Neural progenitor cell (in vitro differentiated cells): Measurements from ENCODE around the gene PPM1H. TPM values are rescaled to one million over a fixed set of nuclear protein-coding genes. Genes with fewer than 3 reads are reported as not detected.
A peak's percentile ranks its signal among the peaks of the same experiment; 100 is the strongest.

Experiments
- DNase-seq: peaks from one replicate; pipeline ENCODE4 v3.0.0-alpha.2; 2016; ENCODE audit warnings: low spot score
- H2AFZ ChIP-seq: fragments of 200-600 bp; sonication (generic); replicated peaks from 2 replicates; pipeline ENCODE4 v1.6.1; 2016; ENCODE audit warnings: antibody characterized with exemption
- H3F3A ChIP-seq: fragments of 200-600 bp; sonication (generic); 2 replicates; pipeline ENCODE4 v1.6.1; 2016; ENCODE audit warnings: antibody characterized with exemption, low read depth
- H3K27ac ChIP-seq: fragments of 200-600 bp; sonication (generic); 2 replicates; pipeline ENCODE4 v1.5.1; 2016; ENCODE audit warnings: mild to moderate bottlenecking
- H3K27me3 ChIP-seq: fragments of 200-600 bp; sonication (generic); 2 replicates; pipeline ENCODE4 v1.6.1; 2016; ENCODE audit warnings: mild to moderate bottlenecking, moderate library complexity
- H3K36me3 ChIP-seq: fragments of 200-600 bp; sonication (generic); 2 replicates; pipeline ENCODE4 v1.5.1; 2016
- H3K4me1 ChIP-seq: fragments of 200-600 bp; sonication (generic); 2 replicates; pipeline ENCODE4 v1.6.1; 2016; ENCODE audit warnings: mixed run types
- H3K4me2 ChIP-seq: fragments of 200-600 bp; sonication (generic); 2 replicates; pipeline ENCODE4 v1.6.1; 2016
- H3K4me3 ChIP-seq: fragments of 200-600 bp; sonication (generic); 2 replicates; pipeline ENCODE4 v1.5.1; 2016
- H3K79me2 ChIP-seq: fragments of 200-600 bp; sonication (generic); 2 replicates; pipeline ENCODE4 v1.6.1; 2016; ENCODE audit warnings: low read depth
- H3K9ac ChIP-seq: fragments of 200-600 bp; sonication (generic); 2 replicates; pipeline ENCODE4 v1.6.1; 2016
- H3K9me3 ChIP-seq: fragments of 200-600 bp; sonication (generic); 2 replicates; pipeline ENCODE4 v1.5.1; 2016; ENCODE audit warnings: low read depth
- H4K20me1 ChIP-seq: fragments of 200-600 bp; sonication (generic); 2 replicates; pipeline ENCODE4 v1.6.1; 2016; ENCODE audit warnings: low read depth
- H3K27ac Mint-ChIP-seq: 3 replicates; pipeline ENCODE4 v1.8.0; 2021; ENCODE audit warnings: mixed read lengths
- H3K27me3 Mint-ChIP-seq: 2 replicates; pipeline ENCODE4 v1.8.0; 2022; ENCODE audit warnings: low read depth, mild to moderate bottlenecking, inconsistent platforms, moderate library complexity, mixed read lengths; ENCODE audit not compliant: insufficient read depth
- H3K36me3 Mint-ChIP-seq: 3 replicates; pipeline ENCODE4 v1.8.0; 2021; ENCODE audit warnings: mixed read lengths
- H3K4me1 Mint-ChIP-seq: 3 replicates; pipeline ENCODE4 v1.8.0; 2021; ENCODE audit warnings: mixed read lengths
- H3K4me3 Mint-ChIP-seq: 3 replicates; pipeline ENCODE4 v1.8.0; 2021; ENCODE audit warnings: mild to moderate bottlenecking, moderate library complexity, mixed read lengths
- H3K9me3 Mint-ChIP-seq: 3 replicates; pipeline ENCODE4 v1.8.0; 2020; ENCODE audit warnings: mixed read lengths
- EZH2 ChIP-seq: fragments of 200-600 bp; sonication (generic); IDR thresholded peaks from 2 replicates; pipeline ENCODE4 v1.6.1; 2017; ENCODE audit warnings: antibody characterized with exemption, mild to moderate bottlenecking, moderate library complexity
- EZH2phosphoT487 ChIP-seq: fragments of 200-600 bp; sonication (generic); IDR thresholded peaks from 2 replicates; pipeline ENCODE4 v1.6.1; 2017; ENCODE audit warnings: antibody characterized with exemption
- total RNA-seq: library from RNA; depleted of rRNA; stranded (reverse); fragments of >200 nt; gene quantifications from 2 replicates; pipeline ENCODE4 v1.2.3, GENCODE V29; 2015; ENCODE audit warnings: low replicate concordance
- TF ChIP-seq, protein P1 (sequence below): fragments of 200-600 bp; sonication (generic); IDR thresholded peaks from 2 replicates; pipeline ENCODE4 v1.5.1; 2017; ENCODE audit warnings: antibody characterized with exemption, mild to moderate bottlenecking

Gene PPM1H
- total RNA-seq, 1 donor from 2014 or later, result 4.6 TPM

DNA sequence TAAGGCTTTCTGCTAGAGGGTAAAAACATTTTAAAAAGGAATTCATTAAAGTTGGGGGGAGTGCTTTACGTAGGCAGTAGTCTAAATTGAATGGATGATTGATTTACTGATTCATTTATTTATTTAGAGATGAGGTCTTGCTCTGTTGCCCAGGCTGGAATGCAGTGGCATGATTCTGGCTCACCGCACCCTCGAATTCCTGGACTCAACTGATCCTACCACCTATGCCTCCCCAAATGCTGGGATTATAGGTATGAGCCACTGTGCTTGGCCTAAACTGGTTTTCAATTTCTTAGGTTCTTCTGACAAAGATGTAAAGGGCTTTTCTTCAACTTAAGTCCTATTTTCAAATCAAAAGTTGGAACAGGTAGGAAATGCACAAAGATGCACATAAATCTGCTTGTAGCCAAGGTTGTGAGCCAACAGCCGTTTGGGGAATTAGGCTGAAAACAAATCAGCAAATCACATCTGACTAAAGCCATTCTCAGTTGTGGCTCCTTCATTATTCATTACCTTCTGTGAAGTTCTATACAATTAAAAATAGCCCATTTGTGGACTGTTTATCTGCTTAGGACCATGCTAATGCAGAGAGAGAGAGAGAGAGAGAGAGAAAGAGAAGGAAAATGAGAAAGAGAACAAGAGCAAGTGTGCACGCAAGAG is 218.0 kb downstream of the PPM1H start:
- Histone ChIP-seq H3K27ac (peak overlapping the region; percentile 82), H3K9me3 (no peaks in the 10 kb centered on the region), H3K9ac (no peak overlapping the region), H4K20me1 (no peaks in the 10 kb centered on the region), H3K36me3 (no peaks in the 10 kb centered on the region), H3K4me3 (no peak overlapping the region), H3F3A (peaks cover 57% of the 10 kb centered on the region), H3K79me2 (no peaks in the 10 kb centered on the region), H3K4me2 (peak overlapping the region; percentile 64), H2AFZ (no peak overlapping the region), H3K4me1 (peaks cover 67% of the 10 kb centered on the region), H3K27me3 (no peaks in the 10 kb centered on the region)
- Mint-ChIP-seq H3K4me1 (peaks cover 73% of the 10 kb centered on the region), H3K27me3 (peaks cover 6% of the 10 kb centered on the region), H3K4me3 (no peak overlapping the region), H3K36me3 (peaks cover 8% of the 10 kb centered on the region), H3K9me3 (no peaks in the 10 kb centered on the region), H3K27ac (no peak overlapping the region)
- TF ChIP-seq, protein P1, sequence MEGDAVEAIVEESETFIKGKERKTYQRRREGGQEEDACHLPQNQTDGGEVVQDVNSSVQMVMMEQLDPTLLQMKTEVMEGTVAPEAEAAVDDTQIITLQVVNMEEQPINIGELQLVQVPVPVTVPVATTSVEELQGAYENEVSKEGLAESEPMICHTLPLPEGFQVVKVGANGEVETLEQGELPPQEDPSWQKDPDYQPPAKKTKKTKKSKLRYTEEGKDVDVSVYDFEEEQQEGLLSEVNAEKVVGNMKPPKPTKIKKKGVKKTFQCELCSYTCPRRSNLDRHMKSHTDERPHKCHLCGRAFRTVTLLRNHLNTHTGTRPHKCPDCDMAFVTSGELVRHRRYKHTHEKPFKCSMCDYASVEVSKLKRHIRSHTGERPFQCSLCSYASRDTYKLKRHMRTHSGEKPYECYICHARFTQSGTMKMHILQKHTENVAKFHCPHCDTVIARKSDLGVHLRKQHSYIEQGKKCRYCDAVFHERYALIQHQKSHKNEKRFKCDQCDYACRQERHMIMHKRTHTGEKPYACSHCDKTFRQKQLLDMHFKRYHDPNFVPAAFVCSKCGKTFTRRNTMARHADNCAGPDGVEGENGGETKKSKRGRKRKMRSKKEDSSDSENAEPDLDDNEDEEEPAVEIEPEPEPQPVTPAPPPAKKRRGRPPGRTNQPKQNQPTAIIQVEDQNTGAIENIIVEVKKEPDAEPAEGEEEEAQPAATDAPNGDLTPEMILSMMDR, result no peak
- TF ChIP-seq EZH2phosphoT487, result no peak
- TF ChIP-seq EZH2, result no peak
- DNase-seq, result no peak

- Histone ChIP-seq H3K36me3 (no peaks in the 10 kb centered on the region), H3K79me2 (no peaks in the 10 kb centered on the region), H3K4me1 (peaks cover 76% of the 10 kb centered on the region), H3K4me2 (peak overlapping the region; percentile 29), H3K9ac (no peak overlapping the region), H2AFZ (no peak overlapping the region), H3K4me3 (no peak overlapping the region), H3K27me3 (no peaks in the 10 kb centered on the region), H3K9me3 (no peaks in the 10 kb centered on the region), H4K20me1 (no peaks in the 10 kb centered on the region), H3K27ac (no peak overlapping the region), H3F3A (peaks cover 67% of the 10 kb centered on the region)
- no peak for DNase-seq
- peaks cover 8% of the 10 kb centered on the region for H3K36me3 Mint-ChIP-seq
- H3K27me3 Mint-ChIP-seq, result peaks cover 2% of the 10 kb centered on the region
- H3K4me3 Mint-ChIP-seq, result no peak overlapping the region
- H3K4me1 Mint-ChIP-seq, result peaks cover 80% of the 10 kb centered on the region
- H3K9me3 Mint-ChIP-seq, result no peaks in the 10 kb centered on the region
- TF ChIP-seq, protein P1, result no peak
- TF ChIP-seq EZH2 (no peak), EZH2phosphoT487 (no peak)
- peak overlapping the region; percentile 94 for H3K27ac Mint-ChIP-seq
Observed at GRCh38 chr12:62716037-62716436, 218.9 kb downstream of the PPM1H start.

DNA sequence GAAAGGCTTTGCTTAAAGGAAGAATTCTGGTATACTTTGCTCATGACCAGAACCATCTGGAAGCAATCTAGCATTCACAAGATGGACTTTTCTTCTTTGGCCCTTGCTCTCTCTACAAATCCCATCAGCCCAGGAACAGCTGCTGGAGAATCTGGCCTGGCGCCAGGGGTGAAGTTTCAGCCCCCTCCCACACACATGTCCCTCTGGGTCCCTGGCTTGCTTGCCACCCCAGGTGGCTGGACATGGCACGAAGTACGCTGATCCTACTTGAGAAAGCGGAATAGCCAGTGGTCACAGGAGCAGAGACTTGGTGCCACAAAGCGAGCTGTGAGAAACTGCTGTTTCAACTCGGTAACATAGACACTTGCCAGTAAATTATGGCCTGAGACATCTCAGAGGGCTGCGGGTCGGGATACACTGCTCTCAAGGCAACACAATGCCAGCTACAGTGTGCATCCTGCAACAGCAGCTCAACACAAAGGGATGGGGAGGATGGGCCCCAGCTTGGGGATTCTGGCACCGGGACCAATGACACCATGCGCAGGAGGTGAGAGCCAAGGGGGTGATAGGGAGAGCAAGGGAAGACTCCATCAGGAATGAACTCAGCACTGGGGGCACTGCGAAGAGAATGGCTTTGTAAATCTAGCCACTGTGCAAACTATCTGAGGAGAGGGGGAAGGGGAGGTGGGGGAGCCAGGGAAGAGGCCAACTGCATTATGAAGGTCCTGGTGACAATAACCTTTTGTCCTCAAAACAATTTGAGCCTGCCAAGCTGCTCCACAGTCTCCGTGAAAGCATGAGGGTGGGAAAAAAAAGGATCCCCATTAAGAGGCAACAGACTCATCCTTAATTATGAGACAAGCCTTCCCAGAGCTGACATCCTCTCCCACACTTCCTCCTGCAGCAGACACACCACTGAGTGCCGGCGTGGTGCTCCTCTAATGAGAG is 219.9 kb downstream of the PPM1H start:
- Histone ChIP-seq H3K4me3 (no peak overlapping the region), H3K27ac (peak overlapping the region; percentile 82), H3K79me2 (no peaks in the 10 kb centered on the region), H4K20me1 (no peaks in the 10 kb centered on the region), H3F3A (peaks cover 75% of the 10 kb centered on the region), H2AFZ (no peak overlapping the region), H3K4me2 (peak overlapping the region; percentile 29), H3K9ac (no peak overlapping the region), H3K4me1 (peaks cover 78% of the 10 kb centered on the region), H3K27me3 (no peaks in the 10 kb centered on the region), H3K9me3 (no peaks in the 10 kb centered on the region), H3K36me3 (no peaks in the 10 kb centered on the region)
- Mint-ChIP-seq H3K4me1 (peaks cover 77% of the 10 kb centered on the region), H3K9me3 (no peaks in the 10 kb centered on the region), H3K27me3 (no peaks in the 10 kb centered on the region), H3K27ac (peak overlapping the region; percentile 94), H3K4me3 (peak overlapping the region; percentile 44), H3K36me3 (peaks cover 7% of the 10 kb centered on the region)
- peak; percentile 61 for DNase-seq
- TF ChIP-seq EZH2 (no peak), EZH2phosphoT487 (no peak)
- TF ChIP-seq, protein P1, result no peak
